Adipose tissue (tissue), 3 donors: Measurements from ENCODE around the gene NOS3. TPM values are rescaled to one million over a fixed set of nuclear protein-coding genes. Genes with fewer than 3 reads are reported as not detected.
"Not testable (repeated sequence)": the region's sequence is repeated elsewhere in the genome, so short reads cannot be mapped to it uniquely, and the experiment has no call there.

Source experiments
- H3K27ac ChIP-seq: one replicate; pipeline ENCODE4 v1.5.1; 2013; ENCODE audit warnings: low read depth, low read length
- WGBS, 3 donors: extraction: QIAGEN DNeasy Blood & Tissue Kit; methylation state at CpG; one replicate each; pipeline ENCODE4 v1.1.7; 2013; 5-methylcytosine and 5-hydroxymethylcytosine counted together
- polyA plus RNA-seq, 3 donors: library from polyadenylated mRNA; stranded (reverse); fragments of 200-250 nt; gene quantifications; one replicate each; pipeline ENCODE4 v1.2.3, GENCODE V29; 2013
- donor health status: healthy with polysubstance abuse.
- donor health status: Bipolar disorder and iron deficiency.
- donor health status: healthy.

Gene NOS3
- polyA plus RNA-seq, 3 donors = 4.1 to 36.9 (median 23.3) TPM

GRCh38 chr7:151008511-151009323 is 17.9 kb downstream of the NOS3 start:
- WGBS, 3 donors = 34 to 56% (median 50%) methylated on average over 40 of the region's 40 CpGs

GRCh38 chr7:151009327-151010036 is 18.7 kb downstream of the NOS3 start:
- 56 to 73% (median 71%) methylated on average over 15 to 22 of the region's 22 CpGs for WGBS, 3 donors
- H3K27ac ChIP-seq = no peak overlapping the region

More at GRCh38 chr7:151008511-151009323, 17.9 kb downstream of the NOS3 start:
- no peak overlapping the region for H3K27ac ChIP-seq

GRCh38 chr7:151010037-151010306 is 19.2 kb downstream of the NOS3 start:
- 36 to 63% (median 48%) methylated on average over 7 of the region's 7 CpGs for WGBS, 3 donors
- H3K27ac ChIP-seq = no peak overlapping the region

GRCh38 chr7:151010307-151011096 is 19.7 kb downstream of the NOS3 start:
- H3K27ac ChIP-seq = no peak overlapping the region
- WGBS, 3 donors = 22 to 32% (median 31%) methylated on average over 17 to 18 of the region's 18 CpGs

- WGBS, 3 donors = 53 to 73% (median 56%) methylated on average over 1 of the region's 1 CpG
- no peak overlapping the region for H3K27ac ChIP-seq
Measured at GRCh38 chr7:151011097-151011409, 20.2 kb downstream of the NOS3 start.

GRCh38 chr7:151011616-151012015 is 20.8 kb downstream of the NOS3 start:
- H3K27ac ChIP-seq = not testable (repeated sequence)
- whole genome bisulfite sequencing, 3 donors = 81 to 92% (median 88%) methylated on average over 12 of the region's 12 CpGs

- 61 to 69% (median 63%) methylated on average over 6 of the region's 6 CpGs for WGBS, 3 donors
- H3K27ac ChIP-seq = no peak overlapping the region
Measured at GRCh38 chr7:151012031-151012692, 21.3 kb downstream of the NOS3 start.

GRCh38 chr7:151012911-151013347 is 22.1 kb downstream of the NOS3 start:
- H3K27ac ChIP-seq = no peak overlapping the region
- 23 to 51% (median 45%) methylated on average over 23 of the region's 23 CpGs for WGBS, 3 donors

GRCh38 chr7:151013356-151013732 is 22.5 kb downstream of the NOS3 start:
- H3K27ac ChIP-seq = no peak overlapping the region
- WGBS, 3 donors = 21 to 30% (median 30%) methylated on average over 15 to 26 of the region's 26 CpGs

- no peak overlapping the region for H3K27ac ChIP-seq
- WGBS, 3 donors = 20 to 43% (median 33%) methylated on average over 55 of the region's 55 CpGs
Measured at GRCh38 chr7:151013733-151014497, 23.1 kb downstream of the NOS3 start.

- 73 to 81% (median 75%) methylated on average over 8 of the region's 8 CpGs for WGBS, 3 donors
- no peak overlapping the region for H3K27ac ChIP-seq
Measured at GRCh38 chr7:151014950-151015349, 24.1 kb downstream of the NOS3 start.

GRCh38 chr7:151015967-151016366 is 25.1 kb downstream of the NOS3 start:
- H3K27ac ChIP-seq = no peak overlapping the region
- 75 to 92% (median 78%) methylated on average over 5 of the region's 5 CpGs for WGBS, 3 donors

GRCh38 chr7:151016505-151016904 is 25.7 kb downstream of the NOS3 start:
- 77 to 89% (median 85%) methylated on average over 8 of the region's 8 CpGs for WGBS, 3 donors
- H3K27ac ChIP-seq = no peak overlapping the region

- no peak overlapping the region for H3K27ac ChIP-seq
- WGBS, 3 donors = 78 to 87% (median 81%) methylated on average over 15 of the region's 15 CpGs
Measured at GRCh38 chr7:151016942-151017341, 26.1 kb downstream of the NOS3 start.

GRCh38 chr7:151017370-151017952 is 26.6 kb downstream of the NOS3 start:
- no peak overlapping the region for H3K27ac ChIP-seq
- 39 to 42% (median 41%) methylated on average over 13 of the region's 13 CpGs for WGBS, 3 donors

- WGBS, 3 donors = 2% methylated on average over 34 of the region's 34 CpGs
- no peak overlapping the region for H3K27ac ChIP-seq
Measured at GRCh38 chr7:151017953-151018420, 27.2 kb downstream of the NOS3 start.

- no peak overlapping the region for H3K27ac ChIP-seq
- WGBS, 3 donors = 1 to 4% (median 1%) methylated on average over 63 to 82 of the region's 82 CpGs
Measured at GRCh38 chr7:151018421-151019129, 27.8 kb downstream of the NOS3 start.
